Liver (tissue), 3 donors: ENCODE data around the gene CATSPERE.

Experiments
- CTCF ChIP-seq: fragments of 150-350 bp; IDR thresholded peaks from 2 replicates; pipeline ENCODE4 v1.5.1; 2017; ENCODE audit warnings: improper control_type of control experiment, low read depth, low read length; ENCODE audit not compliant: missing input control
- EGR1 ChIP-seq, 2 donors: IDR thresholded peaks; 2 replicates each; pipeline ENCODE4 v1.6.1; 2016 to 2018; ENCODE audit warnings: antibody characterized with exemption in 2 of 2, low read depth in 2 of 2
- HNF4A ChIP-seq, 2 donors: conservative IDR thresholded peaks; 2 replicates each; pipeline ENCODE4 v1.6.1; 2016; ENCODE audit warnings: antibody characterized with exemption in 2 of 2, mild to moderate bottlenecking in 2 of 2
- JUND ChIP-seq, 2 donors: IDR thresholded peaks; 2 replicates each; pipeline ENCODE4 v1.6.1; 2016; ENCODE audit warnings: antibody characterized with exemption in 2 of 2
- RAD21 ChIP-seq, 2 donors: IDR thresholded peaks; 2 replicates each; pipeline ENCODE4 v1.6.1; 2016; ENCODE audit warnings: antibody characterized with exemption in 2 of 2, mild to moderate bottlenecking in 2 of 2
- RXRA ChIP-seq, 2 donors: IDR thresholded peaks; 2 replicates each; pipeline ENCODE4 v1.6.1; 2017 to 2018; ENCODE audit warnings: antibody characterized with exemption in 2 of 2, mild to moderate bottlenecking in 1 of 2
- SP1 ChIP-seq: IDR thresholded peaks from 2 replicates; pipeline ENCODE4 v1.6.1; 2018; ENCODE audit warnings: antibody characterized with exemption, mild to moderate bottlenecking
- YY1 ChIP-seq: IDR thresholded peaks from 2 replicates; pipeline ENCODE4 v1.6.1; 2016; ENCODE audit warnings: antibody characterized with exemption, mild to moderate bottlenecking
- TF ChIP-seq, protein P1 (sequence below): IDR thresholded peaks from 2 replicates; pipeline ENCODE4 v1.6.1; 2016; ENCODE audit warnings: antibody characterized with exemption
- donor health status: healthy.
- donor health status: healthy.

DNA sequence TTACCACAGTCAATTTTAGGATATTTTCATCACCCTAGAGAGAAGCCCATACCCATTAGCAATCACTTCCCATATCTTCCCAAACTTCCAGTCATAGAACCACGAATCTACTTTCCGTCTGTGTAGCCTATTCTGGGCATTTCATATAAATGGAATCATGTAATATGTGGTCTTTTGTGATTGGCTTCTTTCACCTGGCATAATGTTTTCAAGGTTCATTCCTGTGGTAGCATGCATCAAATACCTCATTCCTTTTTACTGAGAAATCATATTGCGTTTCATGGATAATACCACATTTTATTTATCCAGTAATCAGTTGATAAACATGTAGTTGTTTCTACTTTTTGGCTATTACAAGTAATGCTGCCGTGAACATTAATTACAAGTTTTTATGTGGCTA is 213.4 kb downstream of the CATSPERE start:
- TF ChIP-seq CTCF (no peak), EGR1 (IDR thresholded peaks at IDR 0.05; ENCODE audit: low read depth in 2 of 2) (no peak), RXRA (IDR thresholded peaks at IDR 0.05) (no peak), JUND (IDR thresholded peaks at IDR 0.05) (no peak), RAD21 (IDR thresholded peaks at IDR 0.05) (no peak), YY1 (no peak), HNF4A (conservative IDR thresholded peaks at IDR 0.05) (no peak), SP1 (no peak)
- TF ChIP-seq, protein P1, sequence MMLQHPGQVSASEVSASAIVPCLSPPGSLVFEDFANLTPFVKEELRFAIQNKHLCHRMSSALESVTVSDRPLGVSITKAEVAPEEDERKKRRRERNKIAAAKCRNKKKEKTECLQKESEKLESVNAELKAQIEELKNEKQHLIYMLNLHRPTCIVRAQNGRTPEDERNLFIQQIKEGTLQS: no peak
